Trophoblast cell (in vitro differentiated cells and primary cell): ENCODE measurements around the gene RPS6KL1.

ENCODE experiments used
- DNase-seq, 2 donors: peaks; one replicate each; pipeline ENCODE4 v3.0.0-alpha.2; 2016
- H2AFZ ChIP-seq: 2 replicates; pipeline ENCODE4 v1.6.1; 2013; ENCODE audit warnings: low read length, moderate library complexity, mild to moderate bottlenecking; ENCODE audit not compliant: insufficient read depth, poor library complexity
- H2AK5ac ChIP-seq: 2 replicates; pipeline ENCODE4 v1.6.1; 2013; ENCODE audit warnings: mild to moderate bottlenecking, low read length
- H2BK120ac ChIP-seq: 2 replicates; pipeline ENCODE4 v1.6.1; 2013; ENCODE audit warnings: low read length, mild to moderate bottlenecking, moderate library complexity; ENCODE audit not compliant: insufficient read depth, poor library complexity
- H2BK12ac ChIP-seq: 2 replicates; pipeline ENCODE4 v1.6.1; 2013; ENCODE audit warnings: mild to moderate bottlenecking, low read length, moderate library complexity
- H2BK5ac ChIP-seq: 2 replicates; pipeline ENCODE4 v1.6.1; 2013; ENCODE audit warnings: low read length, low read depth, moderate library complexity, mild to moderate bottlenecking; ENCODE audit not compliant: poor library complexity
- H3K14ac ChIP-seq: 2 replicates; pipeline ENCODE4 v1.6.1; 2013; ENCODE audit warnings: mild to moderate bottlenecking, low read length
- H3K18ac ChIP-seq: 2 replicates; pipeline ENCODE4 v1.6.1; 2013; ENCODE audit warnings: mild to moderate bottlenecking, low read length
- H3K23ac ChIP-seq: 2 replicates; pipeline ENCODE4 v1.6.1; 2013; ENCODE audit warnings: low read length
- H3K27ac ChIP-seq: 2 replicates; pipeline ENCODE4 v1.5.1; 2013; ENCODE audit warnings: low read depth, mild to moderate bottlenecking, inconsistent platforms, low read length, moderate library complexity
- H3K27me3 ChIP-seq: 2 replicates; pipeline ENCODE4 v1.6.1; 2013; ENCODE audit warnings: inconsistent platforms, mild to moderate bottlenecking, low read length, moderate library complexity; ENCODE audit not compliant: insufficient read depth
- H3K36me3 ChIP-seq, 2 experiments: 1 replicate in 1 of 2; 2 replicates in 1 of 2; pipeline ENCODE4 v1.6.1; 2013; ENCODE audit warnings: low read length in 2 of 2, mild to moderate bottlenecking in 2 of 2, moderate library complexity in 1 of 2; ENCODE audit not compliant: insufficient read depth in 2 of 2, control insufficient read depth in 1 of 2
- H3K4ac ChIP-seq: 2 replicates; pipeline ENCODE4 v1.6.1; 2013; ENCODE audit warnings: low read depth, mild to moderate bottlenecking, low read length, moderate library complexity
- H3K4me1 ChIP-seq, 2 experiments: 1 replicate in 1 of 2; 2 replicates in 1 of 2; pipeline ENCODE4 v1.6.1; 2013; ENCODE audit warnings: low read length in 2 of 2, mild to moderate bottlenecking in 2 of 2, moderate library complexity in 1 of 2; ENCODE audit not compliant: insufficient read depth in 2 of 2, control insufficient read depth in 1 of 2
- H3K4me2 ChIP-seq: 2 replicates; pipeline ENCODE4 v1.6.1; 2013; ENCODE audit warnings: inconsistent platforms, mild to moderate bottlenecking, low read length, moderate library complexity
- H3K4me3 ChIP-seq: 2 replicates; pipeline ENCODE4 v1.5.1; 2013; ENCODE audit warnings: mild to moderate bottlenecking, low read depth, low read length, inconsistent platforms
- H3K79me1 ChIP-seq: one replicate; pipeline ENCODE4 v1.6.1; 2013; ENCODE audit warnings: low read length
- H3K79me2 ChIP-seq: 2 replicates; pipeline ENCODE4 v1.6.1; 2013; ENCODE audit warnings: low read length, mild to moderate bottlenecking; ENCODE audit not compliant: control insufficient read depth, insufficient read depth, poor library complexity
- H3K9ac ChIP-seq: 2 replicates; pipeline ENCODE4 v1.6.1; 2013; ENCODE audit warnings: mild to moderate bottlenecking, low read length
- H3K9me3 ChIP-seq: 2 replicates; pipeline ENCODE4 v1.6.1; 2013; ENCODE audit warnings: low read depth, mild to moderate bottlenecking, control low read depth, inconsistent platforms, low read length; ENCODE audit not compliant: insufficient read depth
- H4K12ac ChIP-seq: 2 replicates; pipeline ENCODE4 v1.6.1; 2013; ENCODE audit warnings: low read depth, mild to moderate bottlenecking, low read length, moderate library complexity
- H4K8ac ChIP-seq: 2 replicates; pipeline ENCODE4 v1.6.1; 2013; ENCODE audit warnings: low read depth, mild to moderate bottlenecking, low read length, moderate library complexity
- H4K91ac ChIP-seq: one replicate; pipeline ENCODE4 v1.6.1; 2013; ENCODE audit warnings: low read depth, mild to moderate bottlenecking, low read length, moderate library complexity
- WGBS: extraction: QIAGEN DNeasy Blood & Tissue Kit; methylation state at CpG from one replicate; pipeline ENCODE4 v1.1.7; 2013; ENCODE audit warnings: missing lambda C conversion rate; ENCODE audit not compliant: insufficient read length, insufficient coverage; ENCODE audit errors: extremely low coverage; 5-methylcytosine and 5-hydroxymethylcytosine counted together

RPS6KL1 gene

GRCh38 chr14:74865156-74865555 lies 57.9 kb downstream of the RPS6KL1 start:
- no peak overlapping the region for H4K91ac ChIP-seq
- H4K8ac ChIP-seq = no peak overlapping the region
- H4K12ac ChIP-seq = no peak overlapping the region
- no peak overlapping the region for H3K4me2 ChIP-seq
- H3K36me3 ChIP-seq = no peaks in the 10 kb centered on the region
- no peak overlapping the region for H3K23ac ChIP-seq
- H3K4me1 ChIP-seq = no peaks in the 10 kb centered on the region
- no peak overlapping the region for H2AFZ ChIP-seq
- no CpG with 5 or more reads among the region's 5 CpGs for WGBS
- no peak overlapping the region for H3K4me3 ChIP-seq
- H3K79me1 ChIP-seq = no peaks in the 10 kb centered on the region
- no peak overlapping the region for H2AK5ac ChIP-seq
- H3K79me2 ChIP-seq = no peaks in the 10 kb centered on the region
- no peak overlapping the region for H3K18ac ChIP-seq
- H3K27ac ChIP-seq = no peak overlapping the region
- H3K14ac ChIP-seq = no peak overlapping the region
- DNase-seq = no peak
- no peaks in the 10 kb centered on the region for H3K9me3 ChIP-seq
- H2BK5ac ChIP-seq = no peak overlapping the region
- H3K27me3 ChIP-seq = no peaks in the 10 kb centered on the region
- H3K4ac ChIP-seq = no peak overlapping the region
- no peak overlapping the region for H2BK12ac ChIP-seq
- H3K9ac ChIP-seq = no peak overlapping the region
- H2BK120ac ChIP-seq = no peak overlapping the region

GRCh38 chr14:74864198-74864597 lies 58.9 kb downstream of the RPS6KL1 start:
- H2AFZ ChIP-seq = no peak overlapping the region
- no peak overlapping the region for H3K4me3 ChIP-seq
- no CpG with 5 or more reads among the region's 9 CpGs for WGBS
- no peaks in the 10 kb centered on the region for H3K27me3 ChIP-seq
- H3K27ac ChIP-seq = no peak overlapping the region
- H3K4ac ChIP-seq = no peak overlapping the region
- no peak overlapping the region for H3K14ac ChIP-seq
- H3K18ac ChIP-seq = no peak overlapping the region
- no peak overlapping the region for H3K9ac ChIP-seq
- DNase-seq = no peak
- H4K91ac ChIP-seq = no peak overlapping the region
- H3K79me1 ChIP-seq = no peaks in the 10 kb centered on the region
- no peak overlapping the region for H3K23ac ChIP-seq
- H4K8ac ChIP-seq = no peak overlapping the region
- no peaks in the 10 kb centered on the region for H3K9me3 ChIP-seq
- no peak overlapping the region for H2BK12ac ChIP-seq
- H3K79me2 ChIP-seq = no peaks in the 10 kb centered on the region
- no peak overlapping the region for H2AK5ac ChIP-seq
- no peaks in the 10 kb centered on the region for H3K36me3 ChIP-seq
- H2BK5ac ChIP-seq = no peak overlapping the region
- no peaks in the 10 kb centered on the region for H3K4me1 ChIP-seq
- no peak overlapping the region for H2BK120ac ChIP-seq
- no peak overlapping the region for H3K4me2 ChIP-seq
- H4K12ac ChIP-seq = no peak overlapping the region

- Histone ChIP-seq H2AK5ac (no peak overlapping the region), H3K4me3 (no peak overlapping the region), H3K36me3 (no peaks in the 10 kb centered on the region), H3K18ac (no peak overlapping the region), H3K9me3 (no peaks in the 10 kb centered on the region), H2BK12ac (no peak overlapping the region), H3K23ac (no peak overlapping the region), H2AFZ (no peak overlapping the region), H4K12ac (no peak overlapping the region), H3K79me1 (no peaks in the 10 kb centered on the region), H3K14ac (no peak overlapping the region), H3K79me2 (no peaks in the 10 kb centered on the region), H4K91ac (no peak overlapping the region), H2BK120ac (no peak overlapping the region), H2BK5ac (no peak overlapping the region), H4K8ac (no peak overlapping the region), H3K4me2 (no peak overlapping the region), H3K27ac (no peak overlapping the region), H3K4ac (no peak overlapping the region), H3K4me1 (no peaks in the 10 kb centered on the region), H3K9ac (no peak overlapping the region), H3K27me3 (no peaks in the 10 kb centered on the region)
- no peak for DNase-seq
- no CpG with 5 or more reads among the region's 9 CpGs for WGBS
These were observed 59.8 kb downstream of the RPS6KL1 start for GRCh38 chr14:74863274-74863673.

- H4K91ac ChIP-seq = no peak overlapping the region
- no peak overlapping the region for H2BK5ac ChIP-seq
- DNase-seq = no peak
- H2BK12ac ChIP-seq = no peak overlapping the region
- no peaks in the 10 kb centered on the region for H3K79me2 ChIP-seq
- H3K14ac ChIP-seq = no peak overlapping the region
- H2AK5ac ChIP-seq = no peak overlapping the region
- no peak overlapping the region for H3K4ac ChIP-seq
- no peak overlapping the region for H4K12ac ChIP-seq
- H3K4me1 ChIP-seq = no peaks in the 10 kb centered on the region
- H3K4me2 ChIP-seq = no peak overlapping the region
- no peak overlapping the region for H3K23ac ChIP-seq
- no peaks in the 10 kb centered on the region for H3K79me1 ChIP-seq
- H3K9me3 ChIP-seq = no peaks in the 10 kb centered on the region
- no peak overlapping the region for H3K27ac ChIP-seq
- H4K8ac ChIP-seq = no peak overlapping the region
- H2BK120ac ChIP-seq = no peak overlapping the region
- H2AFZ ChIP-seq = no peak overlapping the region
- no peak overlapping the region for H3K4me3 ChIP-seq
- H3K36me3 ChIP-seq = no peaks in the 10 kb centered on the region
- no peak overlapping the region for H3K18ac ChIP-seq
- H3K27me3 ChIP-seq = no peaks in the 10 kb centered on the region
- WGBS = no CpG with 5 or more reads among the region's 3 CpGs
- H3K9ac ChIP-seq = no peak overlapping the region
These were observed 61.3 kb downstream of the RPS6KL1 start for GRCh38 chr14:74861734-74862090.
